Measurements from ENCODE around the gene CNNM4. TPM values are rescaled to one million over a fixed set of nuclear protein-coding genes. Genes with fewer than 3 reads are reported as not detected.

The CNNM4 gene
- total RNA-seq, 4 donors from 2014 or later, result 66.5 to 134 (median 85.7) TPM

DNA sequence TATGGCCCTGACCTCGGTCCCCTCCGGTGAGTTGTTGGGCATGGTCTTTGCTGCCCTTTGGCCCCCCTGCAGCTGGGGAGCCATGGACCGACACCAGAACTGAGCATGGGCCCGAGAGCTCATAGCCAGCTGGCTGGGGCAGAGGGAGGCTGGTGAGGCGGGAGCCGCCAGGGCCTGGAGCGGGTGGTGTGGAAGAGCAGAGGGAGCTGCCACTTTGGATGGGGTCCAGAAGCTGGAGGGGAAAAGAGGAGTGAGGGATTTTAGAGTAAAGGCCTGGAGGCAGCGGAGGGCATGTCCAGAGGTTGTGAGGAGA lies 38.9 kb downstream of the CNNM4 start:
- in situ Hi-C loops (cut with MboI; ENCODE audit: low pct_ligation_motif_present in 1 of 4, low pct_unique_long_range_greater_than_20kb in 1 of 4, low sequenced_read_pairs in 3 of 4), result no loop called here
- H3K9me3 ChIP-seq, result no peaks in the 10 kb centered on the region
- no peaks in the 10 kb centered on the region for H3K27me3 ChIP-seq
- DNase-seq, result no peak
- H3K4me3 ChIP-seq, result no peak overlapping the region
- H3K27ac ChIP-seq, result no peak overlapping the region
- H3K36me3 ChIP-seq, result peaks cover 0 to 21% (median 12%) of the 10 kb centered on the region in 4 donors
- 95% methylated on average over 8 of the region's 8 CpGs; no CpG with 5 or more reads in 1 of the 2 donors for WGBS, 2 donors (ENCODE audit: low coverage in 1 of 2)
- TF ChIP-seq EP300 (IDR thresholded peaks at IDR 0.05; ENCODE audit: low read depth) (no peak), POLR2AphosphoS5 (IDR thresholded peaks at IDR 0.05) (no peak), POLR2A (IDR thresholded peaks at IDR 0.05) (no peak)
- TF ChIP-seq, protein P1, sequence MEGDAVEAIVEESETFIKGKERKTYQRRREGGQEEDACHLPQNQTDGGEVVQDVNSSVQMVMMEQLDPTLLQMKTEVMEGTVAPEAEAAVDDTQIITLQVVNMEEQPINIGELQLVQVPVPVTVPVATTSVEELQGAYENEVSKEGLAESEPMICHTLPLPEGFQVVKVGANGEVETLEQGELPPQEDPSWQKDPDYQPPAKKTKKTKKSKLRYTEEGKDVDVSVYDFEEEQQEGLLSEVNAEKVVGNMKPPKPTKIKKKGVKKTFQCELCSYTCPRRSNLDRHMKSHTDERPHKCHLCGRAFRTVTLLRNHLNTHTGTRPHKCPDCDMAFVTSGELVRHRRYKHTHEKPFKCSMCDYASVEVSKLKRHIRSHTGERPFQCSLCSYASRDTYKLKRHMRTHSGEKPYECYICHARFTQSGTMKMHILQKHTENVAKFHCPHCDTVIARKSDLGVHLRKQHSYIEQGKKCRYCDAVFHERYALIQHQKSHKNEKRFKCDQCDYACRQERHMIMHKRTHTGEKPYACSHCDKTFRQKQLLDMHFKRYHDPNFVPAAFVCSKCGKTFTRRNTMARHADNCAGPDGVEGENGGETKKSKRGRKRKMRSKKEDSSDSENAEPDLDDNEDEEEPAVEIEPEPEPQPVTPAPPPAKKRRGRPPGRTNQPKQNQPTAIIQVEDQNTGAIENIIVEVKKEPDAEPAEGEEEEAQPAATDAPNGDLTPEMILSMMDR (IDR thresholded peaks at IDR 0.05), result no peak
- intact Hi-C loops (cut with DNase I; ENCODE audit: low total_unique reads), result no loop called here
- peaks cover 0 to 9% (median 5%) of the 10 kb centered on the region in 4 donors for H3K4me1 ChIP-seq

DNA sequence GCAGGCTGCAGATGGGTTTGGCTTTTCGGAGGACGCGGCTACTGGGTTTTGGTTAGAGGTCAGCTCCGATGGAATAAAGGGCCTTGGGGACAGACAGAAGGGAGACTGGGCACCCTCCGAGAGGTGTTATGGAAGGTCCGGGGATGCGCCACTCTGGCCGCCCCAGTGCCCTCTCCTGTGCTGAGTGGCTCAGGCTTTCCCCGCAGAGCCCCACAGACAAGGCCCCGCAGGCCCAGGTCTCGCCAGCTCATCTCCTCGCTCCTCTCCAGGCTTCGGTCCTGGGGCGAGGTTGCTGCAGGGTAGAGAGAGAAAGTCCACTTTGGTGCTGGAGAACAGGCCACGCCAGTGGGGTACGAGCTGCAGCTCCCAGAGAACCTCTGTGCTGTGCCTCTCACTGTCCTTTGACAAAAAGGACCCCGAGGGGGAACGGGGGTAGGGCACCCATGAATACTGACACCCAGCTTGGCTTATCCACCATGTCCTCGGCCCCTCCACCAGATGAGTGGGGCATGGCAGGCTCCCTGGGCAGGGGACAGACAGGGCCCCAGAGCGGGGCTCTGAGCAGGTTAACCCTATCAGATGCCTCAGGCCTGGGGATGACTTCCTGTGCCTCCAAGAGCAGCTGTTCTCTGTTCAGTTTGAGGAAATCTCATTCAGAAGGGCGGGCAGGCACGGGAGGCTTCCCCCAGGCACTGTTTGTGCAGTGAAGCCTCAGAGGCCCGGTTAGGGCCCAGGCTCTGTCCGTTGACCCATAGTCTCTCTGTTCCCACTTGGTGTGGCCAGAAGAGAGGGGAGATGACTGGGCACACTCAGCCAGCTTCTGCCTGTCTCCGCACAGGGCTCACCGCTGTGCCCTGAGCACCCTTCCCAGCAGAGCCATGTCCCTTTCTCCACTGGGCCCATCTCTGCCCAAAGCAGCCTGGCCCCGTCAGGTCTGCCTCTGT lies 39.6 kb downstream of the CNNM4 start:
- Histone ChIP-seq H3K4me1 (peaks cover 0 to 9% (median 5%) of the 10 kb centered on the region in 4 donors), H3K27me3 (no peaks in the 10 kb centered on the region), H3K9me3 (no peaks in the 10 kb centered on the region), H3K4me3 (no peak overlapping the region), H3K36me3 (peaks cover 0 to 21% (median 12%) of the 10 kb centered on the region in 4 donors), H3K27ac (peak overlapping the region; percentile 10 to 41 (median 20))
- no peak for TF ChIP-seq POLR2AphosphoS5 (IDR thresholded peaks at IDR 0.05)
- no peak for TF ChIP-seq POLR2A (IDR thresholded peaks at IDR 0.05)
- TF ChIP-seq, protein P1 (IDR thresholded peaks at IDR 0.05), result no peak
- WGBS, 2 donors (ENCODE audit: low coverage in 1 of 2), result 85 to 90% methylated on average over 2 to 26 of the region's 27 CpGs
- intact Hi-C loops (cut with DNase I; ENCODE audit: low total_unique reads) (loop anchor here (5.0 kb wide), 1 partner anchor 188 kb away; no protein-coding TSS in a partner anchor), in situ Hi-C loops (cut with MboI; ENCODE audit: low pct_ligation_motif_present in 1 of 4, low pct_unique_long_range_greater_than_20kb in 1 of 4, low sequenced_read_pairs in 3 of 4) (no loop called here)
- DNase-seq, result no peak

DNA sequence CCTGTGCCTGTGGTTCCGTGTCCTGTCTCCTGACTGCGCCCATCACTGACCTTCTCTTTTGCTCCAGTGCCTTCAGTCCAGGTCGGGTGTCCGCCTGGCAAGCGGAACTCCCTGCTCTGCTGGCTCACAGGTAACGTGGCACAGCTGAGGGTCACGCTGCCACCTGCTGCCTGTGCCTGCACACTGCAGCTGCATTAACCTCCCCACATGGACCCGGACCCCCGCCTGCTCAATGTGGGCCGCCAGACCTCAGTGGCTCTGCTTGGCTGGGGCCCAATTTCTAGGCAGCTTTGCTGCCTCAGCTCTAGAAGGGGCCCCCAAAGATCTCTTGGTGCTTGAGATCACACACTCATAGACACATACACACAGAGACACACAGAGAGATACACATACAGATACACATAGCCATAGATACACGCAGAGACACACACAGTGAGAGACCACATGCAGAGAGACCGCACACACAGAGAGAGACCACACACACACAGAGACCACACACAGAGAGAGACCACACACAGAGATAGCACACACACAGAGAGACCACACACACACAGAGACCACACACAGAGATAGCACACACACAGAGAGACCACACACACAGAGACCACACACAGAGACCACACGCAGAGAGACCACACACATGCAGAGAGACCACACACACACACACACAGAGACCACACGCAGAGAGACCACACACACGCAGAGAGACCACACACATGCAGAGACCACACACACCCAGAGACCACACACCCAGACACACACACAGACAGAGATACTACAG lies 40.5 kb downstream of the CNNM4 start:
- Histone ChIP-seq H3K4me3 (no peak overlapping the region), H3K9me3 (no peaks in the 10 kb centered on the region), H3K36me3 (peaks cover 0 to 21% (median 12%) of the 10 kb centered on the region in 4 donors), H3K27ac (peak overlapping the region; percentile 10 to 41 (median 20)), H3K27me3 (no peaks in the 10 kb centered on the region), H3K4me1 (peaks cover 0 to 9% (median 5%) of the 10 kb centered on the region in 4 donors)
- peak in 1 of 3 donors; percentile 47 for TF ChIP-seq POLR2AphosphoS5 (IDR thresholded peaks at IDR 0.05)
- TF ChIP-seq, protein P1 (IDR thresholded peaks at IDR 0.05), result peak; percentile 79 to 97 (median 90)
- no peak for TF ChIP-seq POLR2A (IDR thresholded peaks at IDR 0.05)
- TF ChIP-seq EP300 (IDR thresholded peaks at IDR 0.05; ENCODE audit: low read depth), result no peak
- intact Hi-C loops (cut with DNase I; ENCODE audit: low total_unique reads) (loop anchor here (5.0 kb wide), 1 partner anchor 189 kb away; no protein-coding TSS in a partner anchor), in situ Hi-C loops (cut with MboI; ENCODE audit: low pct_ligation_motif_present in 1 of 4, low pct_unique_long_range_greater_than_20kb in 1 of 4, low sequenced_read_pairs in 3 of 4) (no loop called here)
- WGBS, 2 donors (ENCODE audit: low coverage in 1 of 2), result 40% methylated on average over 15 of the region's 15 CpGs; no CpG with 5 or more reads in 1 of the 2 donors
- DNase-seq, result peak; percentile 85
